ENCODE data around the gene ABHD12B.

- no peak for TF ChIP-seq CTCF (IDR thresholded peaks at IDR 0.05; ENCODE audit: low read length)
- no peak for TF ChIP-seq EZH2 (IDR thresholded peaks at IDR 0.05; ENCODE audit: borderline replicate concordance, low read length)
Measured at GRCh38 chr14:50823051-50823761, 48.6 kb upstream of the ABHD12B start.
